A673 (cell line): ENCODE results near the gene CLEC4C. TPM values are rescaled to one million over a fixed set of nuclear protein-coding genes. Genes with fewer than 3 reads are reported as not detected.
A peak's percentile ranks its signal among the peaks of the same experiment; 100 is the strongest.

ENCODE experiments used
- BruUV-seq: library from RNA; stranded (reverse); fragments of 400-500 nt; replicated peaks from 2 replicates; lab custom pipeline; 2021; lab: Mats Ljungman, UMichigan
- CTCF ChIA-PET: fragments of 300-600 bp; sonication (Branson Sonifier 250); formaldehyde crosslinking; loops from one replicate; lab custom pipeline; 2022; ENCODE audit warnings: antibody characterized with exemption; lab: Charles Lee
- POLR2A ChIA-PET: fragments of 300-600 bp; sonication (Branson Sonifier 250); formaldehyde crosslinking; loops from one replicate; lab custom pipeline; 2022; ENCODE audit warnings: antibody characterized with exemption; ENCODE audit not compliant: low non-redundant PET; lab: Charles Lee
- DNase-seq: peaks from one replicate; pipeline ENCODE4 v3.0.0-alpha.2; 2015; ENCODE audit warnings: low spot score
- H3K27ac ChIP-seq: fragments of 200-600 bp; sonication (generic); 2 replicates; pipeline ENCODE4 v1.5.1; 2016; ENCODE audit warnings: mixed run types, low read depth, mild to moderate bottlenecking, mixed read lengths, antibody characterized with exemption, low read length; ENCODE audit not compliant: poor library complexity, severe bottlenecking
- H3K27me3 ChIP-seq: fragments of 200-600 bp; sonication (generic); replicated peaks from 2 replicates; pipeline ENCODE4 v1.6.1; 2017; ENCODE audit warnings: mixed run types, low read depth, mild to moderate bottlenecking, mixed read lengths, antibody characterized with exemption, low read length; ENCODE audit not compliant: insufficient read depth, poor library complexity
- H3K36me3 ChIP-seq: fragments of 200-600 bp; sonication (generic); 2 replicates; pipeline ENCODE4 v1.6.1; 2016; ENCODE audit warnings: mixed run types, mild to moderate bottlenecking, mixed read lengths, antibody characterized with exemption, low read length; ENCODE audit not compliant: insufficient read depth, poor library complexity, severe bottlenecking
- H3K4me1 ChIP-seq: fragments of 200-600 bp; sonication (generic); 2 replicates; pipeline ENCODE4 v1.6.1; 2017; ENCODE audit warnings: mixed run types, mild to moderate bottlenecking, mixed read lengths, antibody characterized with exemption, low read length; ENCODE audit not compliant: insufficient read depth, poor library complexity, severe bottlenecking
- H3K4me3 ChIP-seq: fragments of 200-600 bp; sonication (generic); 2 replicates; pipeline ENCODE4 v1.5.1; 2016; ENCODE audit warnings: low read depth, mixed run types, mild to moderate bottlenecking, mixed read lengths, low read length; ENCODE audit not compliant: poor library complexity, severe bottlenecking
- H3K9me3 ChIP-seq: fragments of 200-600 bp; sonication (generic); 2 replicates; pipeline ENCODE4 v1.6.1; 2016; ENCODE audit warnings: mixed run types, low read depth, mild to moderate bottlenecking, mixed read lengths, antibody characterized with exemption, low read length; ENCODE audit not compliant: poor library complexity, severe bottlenecking
- CTCF ChIP-seq: fragments of 300-800, 200-600 bp; sonication (generic); conservative IDR thresholded peaks from 2 replicates; pipeline ENCODE4 v1.5.1; 2017; ENCODE audit warnings: low read depth, mild to moderate bottlenecking, antibody characterized with exemption, low read length, moderate library complexity, mixed read lengths
- EZH2 ChIP-seq: fragments of 200-600 bp; sonication (generic); IDR thresholded peaks from 2 replicates; pipeline ENCODE4 v1.6.1; 2017; ENCODE audit warnings: borderline replicate concordance, low read depth, mild to moderate bottlenecking, mixed read lengths, antibody characterized with exemption, low read length; ENCODE audit not compliant: poor library complexity, severe bottlenecking
- intact Hi-C: fragments of 100-400 bp; cut with micrococcal nuclease; formaldehyde crosslinking; loops from one replicate; pipeline ENCODE4 v1.10.0; 2022; ENCODE audit not compliant: unreplicated experiment
- total RNA-seq: library from RNA; stranded (reverse); gene quantifications from 2 replicates; pipeline ENCODE4 v1.2.3, GENCODE V29; 2021

The CLEC4C gene
- total RNA-seq, 1 experiment from 2014 or later, result not detected

- Histone ChIP-seq H3K4me1 (no peaks in the 10 kb centered on the region), H3K9me3 (no peaks in the 10 kb centered on the region), H3K27me3 (no peaks in the 10 kb centered on the region), H3K36me3 (no peaks in the 10 kb centered on the region), H3K27ac (no peak overlapping the region), H3K4me3 (no peak overlapping the region)
- TF ChIP-seq CTCF (no peak), EZH2 (no peak)
- ChIA-PET POLR2A (no interaction called here), CTCF (interaction anchor here (0.7 kb wide), 1 partner anchor 101 kb away, joined by 14 read pairs; no protein-coding TSS in a partner anchor)
- BruUV-seq, result no TSS peak
- intact Hi-C loops, result no loop called here
- no peak for DNase-seq
These were observed 41.3 kb downstream of the CLEC4C start for GRCh38 chr12:7705846-7706245.

- DNase-seq, result peak; percentile 26
- intact Hi-C loops, result no loop called here
- no TSS peak for BruUV-seq
- Histone ChIP-seq H3K4me3 (no peak within 1 kb of the TSS), H3K27me3 (no peaks in the 10 kb centered on the region), H3K4me1 (peaks cover 4% of the 10 kb centered on the region), H3K36me3 (no peaks in the 10 kb centered on the region), H3K27ac (no peak within 1 kb of the TSS), H3K9me3 (no peaks in the 10 kb centered on the region)
- ChIA-PET POLR2A (interaction anchor here (0.6 kb wide), 1 partner anchor 11 kb away, joined by 4 read pairs; no protein-coding TSS in a partner anchor), CTCF (no interaction called here)
- TF ChIP-seq EZH2 (no peak), CTCF (no peak)
These were observed 51.5 kb downstream of the CLEC4C start, which contains the start of gene GDF3 for GRCh38 chr12:7695566-7696197. GDF3 (minus strand) TSS chr12:7695775; CDS start chr12:7695728, 47 bp downstream.

- TF ChIP-seq EZH2 (no peak), CTCF (no peak)
- BruUV-seq, result no TSS peak
- Histone ChIP-seq H3K27ac (no peak overlapping the region), H3K4me1 (peaks cover 4% of the 10 kb centered on the region), H3K4me3 (no peak overlapping the region), H3K9me3 (no peaks in the 10 kb centered on the region), H3K27me3 (no peaks in the 10 kb centered on the region), H3K36me3 (no peaks in the 10 kb centered on the region)
- ChIA-PET CTCF (no interaction called here), POLR2A (no interaction called here)
- no peak for DNase-seq
- intact Hi-C loops, result no loop called here
These were observed 52.0 kb downstream of the CLEC4C start for GRCh38 chr12:7695237-7695560.
